ENCODE data around the gene TSSK2.

The TSSK2 gene

GRCh38 chr22:19175602-19176174 lies 44.6 kb downstream of the TSSK2 start:
- Histone ChIP-seq H3K4me3 (no peak overlapping the region), H3K27ac (no peak overlapping the region), H3K9ac (ENCODE audit: insufficient read length) (no peak overlapping the region), H3K9me3 (ENCODE audit: low read depth, low read length) (no peaks in the 10 kb centered on the region), H3K36me3 (ENCODE audit: insufficient read depth, low read length) (no peaks in the 10 kb centered on the region; the same call in 1 of the 2 replicates)
- TF ChIP-seq POLR2AphosphoS5 (IDR thresholded peaks at IDR 0.05; ENCODE audit: borderline replicate concordance, low read depth, low read length) (no peak), FOXP2 (optimal IDR thresholded peaks at IDR 0.05; ENCODE audit: control extremely low read depth, extremely low read length, insufficient read depth) (no peak), EZH2 (IDR thresholded peaks at IDR 0.05) (no peak)
- no peak for DNase-seq (ENCODE audit: low read depth, low spot score)

DNA sequence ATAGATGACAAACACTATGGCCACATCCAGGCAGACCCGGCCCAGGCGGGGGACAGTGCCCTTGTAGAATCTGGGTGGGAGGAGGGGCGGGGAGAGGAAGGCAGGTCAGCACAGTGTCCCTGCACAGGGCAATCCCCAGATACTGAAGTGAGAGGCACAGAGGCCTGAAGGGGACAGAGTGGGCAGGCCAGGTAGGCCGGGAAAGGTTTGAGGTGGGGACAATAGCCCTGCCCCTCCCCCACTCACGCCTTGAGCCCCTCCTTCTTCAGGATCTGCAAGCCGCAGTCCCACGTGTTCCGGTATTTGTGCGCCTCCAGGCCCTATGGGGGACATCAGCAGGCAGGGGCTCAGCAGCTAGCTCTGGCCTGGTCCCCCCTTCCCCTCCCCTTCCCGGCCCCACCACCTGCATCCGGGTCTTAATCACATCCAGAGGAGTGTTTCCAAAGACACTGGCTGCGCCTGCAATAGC lies 45.1 kb downstream of the TSSK2 start:
- Histone ChIP-seq H3K27ac (no peak overlapping the region), H3K36me3 (ENCODE audit: insufficient read depth, low read length) (no peaks in the 10 kb centered on the region; the same call in 1 of the 2 replicates), H3K9me3 (ENCODE audit: low read depth, low read length) (no peaks in the 10 kb centered on the region), H3K4me3 (no peak overlapping the region), H3K9ac (ENCODE audit: insufficient read length) (no peak overlapping the region)
- TF ChIP-seq EZH2 (IDR thresholded peaks at IDR 0.05) (no peak), FOXP2 (optimal IDR thresholded peaks at IDR 0.05; ENCODE audit: control extremely low read depth, extremely low read length, insufficient read depth) (no peak)
- DNase-seq (ENCODE audit: low read depth, low spot score): no peak

DNA sequence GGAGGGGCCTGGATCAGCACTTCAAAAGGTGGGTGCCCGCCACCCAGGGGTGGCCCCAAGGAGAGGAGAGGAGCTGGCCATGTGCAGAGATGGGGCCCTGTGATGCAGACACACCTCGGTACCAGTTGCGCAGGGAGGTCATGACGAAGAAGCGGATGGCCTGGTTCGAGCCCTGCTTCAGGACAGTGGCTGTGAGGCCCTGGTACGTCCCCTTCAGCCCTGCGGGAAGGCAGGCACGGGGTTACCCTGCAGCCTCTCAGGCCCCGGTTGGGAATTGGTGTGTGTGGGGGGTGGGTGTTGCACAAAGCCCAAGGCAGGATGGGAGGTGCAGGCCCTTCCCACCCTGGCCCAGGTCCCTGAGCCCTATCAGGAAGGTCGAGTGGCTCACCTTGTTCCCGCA lies 45.6 kb downstream of the TSSK2 start:
- H3K4me3 ChIP-seq: peak overlapping the region; percentile 89; the same call in 1 of the 2 replicates
- no peaks in the 10 kb centered on the region for H3K9me3 ChIP-seq (ENCODE audit: low read depth, low read length)
- no peak for DNase-seq (ENCODE audit: low read depth, low spot score)
- no peaks in the 10 kb centered on the region; the same call in 1 of the 2 replicates for H3K36me3 ChIP-seq (ENCODE audit: insufficient read depth, low read length)
- TF ChIP-seq POLR2AphosphoS5 (IDR thresholded peaks at IDR 0.05; ENCODE audit: borderline replicate concordance, low read depth, low read length) (no peak), EZH2 (IDR thresholded peaks at IDR 0.05) (no peak), FOXP2 (optimal IDR thresholded peaks at IDR 0.05; ENCODE audit: control extremely low read depth, extremely low read length, insufficient read depth) (no peak)
- no peak overlapping the region for H3K27ac ChIP-seq
- H3K9ac ChIP-seq (ENCODE audit: insufficient read length): no peak overlapping the region

DNA sequence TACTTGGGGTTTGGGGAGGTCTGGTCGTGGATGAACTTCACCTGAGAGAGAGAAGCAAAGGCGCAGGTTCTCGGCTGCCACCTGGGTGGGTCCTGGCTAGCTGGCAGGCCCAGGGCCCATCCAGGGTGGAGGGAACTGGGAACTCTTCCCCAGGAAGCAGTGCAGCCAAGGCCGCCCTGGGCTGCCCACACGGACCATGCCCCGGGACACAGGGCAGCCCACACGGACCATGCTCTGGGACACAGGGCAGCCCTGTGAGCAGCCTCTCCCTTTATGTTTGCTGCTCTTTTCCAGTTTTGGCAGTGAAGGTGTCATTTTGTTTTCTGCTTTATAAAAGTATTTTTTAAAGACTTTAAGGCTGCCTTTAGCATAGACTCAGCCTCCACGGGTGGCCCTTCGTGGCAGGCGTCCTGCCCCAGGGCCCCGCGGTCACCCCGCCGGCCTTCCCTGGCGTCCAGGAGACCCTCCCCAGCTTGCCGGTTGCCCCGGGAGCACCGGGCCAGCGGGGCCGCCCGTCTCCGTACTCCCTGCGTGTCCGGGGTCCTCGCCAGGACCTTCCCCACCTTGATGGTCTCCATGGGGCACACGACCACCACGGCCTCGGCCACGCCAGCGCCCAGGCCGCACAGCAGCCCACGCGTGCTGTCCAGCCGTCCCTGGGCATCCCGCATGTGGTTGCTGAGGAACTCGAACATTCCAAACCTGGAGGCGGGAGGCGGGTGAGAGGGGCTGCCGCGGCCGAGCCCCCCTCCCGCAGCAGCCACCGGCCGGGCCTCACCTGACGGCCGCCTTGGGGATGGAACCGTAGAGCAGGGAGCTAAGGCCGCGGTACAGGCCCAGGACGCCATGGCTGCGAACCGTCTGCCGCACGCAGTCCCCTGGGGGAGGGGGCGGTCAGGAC lies 46.3 kb downstream of the TSSK2 start:
- peak overlapping the region; percentile 89 for H3K4me3 ChIP-seq
- H3K27ac ChIP-seq: no peak overlapping the region
- H3K9ac ChIP-seq (ENCODE audit: insufficient read length): peak overlapping the region; percentile 77
- H3K9me3 ChIP-seq (ENCODE audit: low read depth, low read length): no peaks in the 10 kb centered on the region
- DNase-seq (ENCODE audit: low read depth, low spot score): no peak
- no peak for TF ChIP-seq FOXP2 (optimal IDR thresholded peaks at IDR 0.05; ENCODE audit: control extremely low read depth, extremely low read length, insufficient read depth)
- no peak for TF ChIP-seq POLR2AphosphoS5 (IDR thresholded peaks at IDR 0.05; ENCODE audit: borderline replicate concordance, low read depth, low read length)
- TF ChIP-seq EZH2 (IDR thresholded peaks at IDR 0.05): no peak
- H3K36me3 ChIP-seq (ENCODE audit: insufficient read depth, low read length): no peaks in the 10 kb centered on the region; the same call in 1 of the 2 replicates

GRCh38 chr22:19178065-19178656 lies 47.1 kb downstream of the TSSK2 start:
- TF ChIP-seq EZH2 (IDR thresholded peaks at IDR 0.05) (no peak), FOXP2 (optimal IDR thresholded peaks at IDR 0.05; ENCODE audit: control extremely low read depth, extremely low read length, insufficient read depth) (no peak), POLR2AphosphoS5 (IDR thresholded peaks at IDR 0.05; ENCODE audit: borderline replicate concordance, low read depth, low read length) (no peak)
- no peaks in the 10 kb centered on the region for H3K9me3 ChIP-seq (ENCODE audit: low read depth, low read length)
- peak overlapping the region; percentile 77 for H3K9ac ChIP-seq (ENCODE audit: insufficient read length)
- no peak for DNase-seq (ENCODE audit: low read depth, low spot score)
- H3K4me3 ChIP-seq: peak overlapping the region; percentile 89
- no peak overlapping the region for H3K27ac ChIP-seq
- no peaks in the 10 kb centered on the region; the same call in 1 of the 2 replicates for H3K36me3 ChIP-seq (ENCODE audit: insufficient read depth, low read length)

DNA sequence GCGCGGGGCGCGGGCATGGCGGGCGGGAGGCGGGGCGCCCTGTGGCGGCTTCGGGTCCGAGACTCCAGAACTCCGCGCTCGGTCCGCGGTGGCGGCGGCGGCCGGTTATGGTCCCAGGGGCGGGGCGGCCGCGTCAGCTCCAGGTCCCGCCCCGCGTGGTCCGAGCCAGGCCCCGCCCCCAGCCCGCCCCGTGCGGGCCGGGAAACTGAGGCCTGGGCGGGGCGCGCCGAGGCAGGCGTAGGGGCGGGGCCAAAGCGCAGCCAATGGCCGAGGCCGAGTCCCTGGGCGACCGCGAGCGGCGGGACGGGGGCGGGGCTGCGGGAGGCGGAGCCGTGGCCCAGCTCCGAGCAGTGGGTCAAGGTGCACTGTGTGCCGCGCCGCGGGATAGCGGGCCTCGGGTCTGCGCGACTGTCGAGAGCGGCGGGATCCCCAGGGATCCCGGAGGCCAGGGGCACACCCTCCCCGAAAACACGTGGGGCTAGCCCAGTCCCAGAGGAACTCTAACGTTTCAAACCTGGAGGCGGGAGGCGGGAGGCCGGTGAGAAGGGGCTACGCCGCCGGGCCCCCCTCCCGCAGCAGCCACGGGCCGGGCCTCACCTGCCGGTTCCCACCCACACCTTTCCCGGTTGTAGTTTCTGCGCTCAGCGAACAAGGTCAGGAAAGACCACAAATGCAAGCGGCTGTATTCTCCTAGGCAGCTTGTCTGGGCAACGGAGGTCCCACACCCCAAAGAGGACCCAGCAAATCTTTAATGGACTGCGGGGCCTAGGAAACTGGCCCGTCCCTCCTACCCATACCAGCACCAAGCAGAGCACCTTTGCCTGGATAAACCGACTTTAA lies 47.8 kb downstream of the TSSK2 start, which contains the start of gene SLC25A1:
TSS of gene SLC25A1 (minus strand) at position 80 of the 840 bp plus-strand sequence. CDS start at position 17, 63 bp downstream.
- H3K36me3 ChIP-seq (ENCODE audit: insufficient read depth, low read length): no peaks in the 10 kb centered on the region; the same call in 1 of the 2 replicates
- no peak within 1 kb of the TSS for H3K27ac ChIP-seq
- peak within 1 kb of the TSS; percentile 89 for H3K4me3 ChIP-seq
- peak within 1 kb of the TSS; percentile 77 for H3K9ac ChIP-seq (ENCODE audit: insufficient read length)
- H3K9me3 ChIP-seq (ENCODE audit: low read depth, low read length): no peaks in the 10 kb centered on the region
- TF ChIP-seq POLR2AphosphoS5 (IDR thresholded peaks at IDR 0.05; ENCODE audit: borderline replicate concordance, low read depth, low read length) (peak; percentile 67; the same call in 1 of the 2 replicates), FOXP2 (optimal IDR thresholded peaks at IDR 0.05; ENCODE audit: control extremely low read depth, extremely low read length, insufficient read depth) (no peak), EZH2 (IDR thresholded peaks at IDR 0.05) (no peak)
- DNase-seq (ENCODE audit: low read depth, low spot score): no peak

- peak overlapping the region; percentile 89 for H3K4me3 ChIP-seq
- H3K9ac ChIP-seq (ENCODE audit: insufficient read length): no peak overlapping the region
- no peaks in the 10 kb centered on the region; the same call in 1 of the 2 replicates for H3K36me3 ChIP-seq (ENCODE audit: insufficient read depth, low read length)
- no peaks in the 10 kb centered on the region for H3K9me3 ChIP-seq (ENCODE audit: low read depth, low read length)
- no peak overlapping the region for H3K27ac ChIP-seq
- DNase-seq (ENCODE audit: low read depth, low spot score): no peak
- TF ChIP-seq POLR2AphosphoS5 (IDR thresholded peaks at IDR 0.05; ENCODE audit: borderline replicate concordance, low read depth, low read length): no peak
- no peak for TF ChIP-seq FOXP2 (optimal IDR thresholded peaks at IDR 0.05; ENCODE audit: control extremely low read depth, extremely low read length, insufficient read depth)
- no peak for TF ChIP-seq EZH2 (IDR thresholded peaks at IDR 0.05)
Observed at GRCh38 chr22:19179497-19180048, 48.5 kb downstream of the TSSK2 start.
